OCI-LY7 (cell line): Measurements from ENCODE around the gene STEEP1.

Experiments used
- EZH2phosphoT487 ChIP-seq: fragments of 200-600 bp; sonication (generic); IDR thresholded peaks from 2 replicates; pipeline ENCODE4 v1.6.1; 2018; ENCODE audit warnings: low read depth, borderline replicate concordance, mild to moderate bottlenecking, mixed run types, antibody characterized with exemption, low read length, moderate library complexity, mixed read lengths
- TF ChIP-seq, protein P1 (sequence below): fragments of 200-600 bp; sonication (generic); conservative IDR thresholded peaks from 2 replicates; pipeline ENCODE4 v1.5.1; 2014; ENCODE audit warnings: mild to moderate bottlenecking, antibody characterized with exemption, low read length, moderate library complexity, mixed read lengths

DNA sequence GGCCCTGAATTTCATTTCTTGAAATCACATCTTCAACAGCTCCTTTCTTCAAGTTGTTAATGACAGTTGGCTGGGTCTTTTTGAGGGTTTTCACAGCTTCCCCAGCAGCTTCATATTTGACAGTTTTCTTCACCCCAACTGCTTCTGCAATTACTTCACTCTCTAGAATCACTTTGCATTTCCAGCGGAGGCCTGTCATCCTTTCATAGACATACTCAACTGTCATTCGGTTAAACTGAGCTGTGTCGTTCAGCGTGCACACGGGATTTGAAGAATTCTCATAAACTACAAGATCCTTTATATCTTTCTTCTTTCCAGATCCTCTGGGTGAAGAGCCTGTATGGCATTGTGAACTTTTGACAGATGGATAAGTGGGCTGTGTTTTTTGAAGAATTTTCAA is 24.6 kb upstream of the STEEP1 start:
- TF ChIP-seq, protein P1, sequence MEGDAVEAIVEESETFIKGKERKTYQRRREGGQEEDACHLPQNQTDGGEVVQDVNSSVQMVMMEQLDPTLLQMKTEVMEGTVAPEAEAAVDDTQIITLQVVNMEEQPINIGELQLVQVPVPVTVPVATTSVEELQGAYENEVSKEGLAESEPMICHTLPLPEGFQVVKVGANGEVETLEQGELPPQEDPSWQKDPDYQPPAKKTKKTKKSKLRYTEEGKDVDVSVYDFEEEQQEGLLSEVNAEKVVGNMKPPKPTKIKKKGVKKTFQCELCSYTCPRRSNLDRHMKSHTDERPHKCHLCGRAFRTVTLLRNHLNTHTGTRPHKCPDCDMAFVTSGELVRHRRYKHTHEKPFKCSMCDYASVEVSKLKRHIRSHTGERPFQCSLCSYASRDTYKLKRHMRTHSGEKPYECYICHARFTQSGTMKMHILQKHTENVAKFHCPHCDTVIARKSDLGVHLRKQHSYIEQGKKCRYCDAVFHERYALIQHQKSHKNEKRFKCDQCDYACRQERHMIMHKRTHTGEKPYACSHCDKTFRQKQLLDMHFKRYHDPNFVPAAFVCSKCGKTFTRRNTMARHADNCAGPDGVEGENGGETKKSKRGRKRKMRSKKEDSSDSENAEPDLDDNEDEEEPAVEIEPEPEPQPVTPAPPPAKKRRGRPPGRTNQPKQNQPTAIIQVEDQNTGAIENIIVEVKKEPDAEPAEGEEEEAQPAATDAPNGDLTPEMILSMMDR = no peak
- no peak for TF ChIP-seq EZH2phosphoT487
